AML-193 (cell line): ENCODE data around the gene LSM7.
"Not testable (repeated sequence)": the region's sequence is repeated elsewhere in the genome, so short reads cannot be mapped to it uniquely, and the experiment has no call there.

Experiments
- DNase-seq, 2 experiments: peaks; one replicate each; lab custom pipeline; 2025; lab: John Stamatoyannopoulos, UW

LSM7 gene

GRCh38 chr19:2355168-2356035 lies 27.0 kb upstream of the LSM7 start:
- DNase-seq, result no peak

GRCh38 chr19:2354670-2355069 lies 26.3 kb upstream of the LSM7 start:
- DNase-seq, result no peak

- no peak for DNase-seq
Measured at GRCh38 chr19:2353887-2354592, 25.7 kb upstream of the LSM7 start.

GRCh38 chr19:2353159-2353886 lies 24.9 kb upstream of the LSM7 start:
- no peak for DNase-seq

GRCh38 chr19:2352121-2352520 lies 23.7 kb upstream of the LSM7 start:
- DNase-seq, result no peak

- no peak for DNase-seq
Measured at GRCh38 chr19:2351591-2351990, 23.2 kb upstream of the LSM7 start.

- DNase-seq, result no peak
Measured at GRCh38 chr19:2350656-2351055, 22.3 kb upstream of the LSM7 start.

GRCh38 chr19:2349818-2350217 lies 21.4 kb upstream of the LSM7 start:
- not testable (repeated sequence) for DNase-seq

GRCh38 chr19:2345794-2346663 lies 17.6 kb upstream of the LSM7 start:
- no peak for DNase-seq

GRCh38 chr19:2345076-2345475 lies 16.7 kb upstream of the LSM7 start:
- no peak for DNase-seq

- DNase-seq, result no peak
Measured at GRCh38 chr19:2344381-2344870, 16.0 kb upstream of the LSM7 start.

- DNase-seq, result no peak
Measured at GRCh38 chr19:2343289-2343982, 15.1 kb upstream of the LSM7 start.

- DNase-seq, result no peak
Measured at GRCh38 chr19:2342656-2343288, 14.4 kb upstream of the LSM7 start.

GRCh38 chr19:2341982-2342381 lies 13.6 kb upstream of the LSM7 start:
- DNase-seq, result no peak

- DNase-seq, result no peak
Measured at GRCh38 chr19:2341244-2341751, 12.9 kb upstream of the LSM7 start.

GRCh38 chr19:2340496-2341243 lies 12.3 kb upstream of the LSM7 start:
- DNase-seq, result no peak

GRCh38 chr19:2339644-2340310 lies 11.4 kb upstream of the LSM7 start:
- no peak for DNase-seq

- no peak for DNase-seq
Measured at GRCh38 chr19:2338751-2339643, 10.6 kb upstream of the LSM7 start.
